Hepatocyte (in vitro differentiated cells): ENCODE data around the gene CDK5.

ENCODE experiments used
- EZH2 ChIP-seq: fragments of 200-600 bp; sonication (generic); IDR thresholded peaks from 2 replicates; pipeline ENCODE4 v1.6.1; 2016; ENCODE audit warnings: antibody characterized with exemption, mild to moderate bottlenecking, borderline replicate concordance
- TF ChIP-seq, protein P1 (sequence below): fragments of 200-600 bp; sonication (generic); IDR thresholded peaks from 2 replicates; pipeline ENCODE4 v1.5.1; 2016; ENCODE audit warnings: antibody characterized with exemption, mild to moderate bottlenecking; ENCODE audit not compliant: poor library complexity

GRCh38 chr7:151057506-151057988 is at the start of gene CDK5:
- TF ChIP-seq, protein P1, sequence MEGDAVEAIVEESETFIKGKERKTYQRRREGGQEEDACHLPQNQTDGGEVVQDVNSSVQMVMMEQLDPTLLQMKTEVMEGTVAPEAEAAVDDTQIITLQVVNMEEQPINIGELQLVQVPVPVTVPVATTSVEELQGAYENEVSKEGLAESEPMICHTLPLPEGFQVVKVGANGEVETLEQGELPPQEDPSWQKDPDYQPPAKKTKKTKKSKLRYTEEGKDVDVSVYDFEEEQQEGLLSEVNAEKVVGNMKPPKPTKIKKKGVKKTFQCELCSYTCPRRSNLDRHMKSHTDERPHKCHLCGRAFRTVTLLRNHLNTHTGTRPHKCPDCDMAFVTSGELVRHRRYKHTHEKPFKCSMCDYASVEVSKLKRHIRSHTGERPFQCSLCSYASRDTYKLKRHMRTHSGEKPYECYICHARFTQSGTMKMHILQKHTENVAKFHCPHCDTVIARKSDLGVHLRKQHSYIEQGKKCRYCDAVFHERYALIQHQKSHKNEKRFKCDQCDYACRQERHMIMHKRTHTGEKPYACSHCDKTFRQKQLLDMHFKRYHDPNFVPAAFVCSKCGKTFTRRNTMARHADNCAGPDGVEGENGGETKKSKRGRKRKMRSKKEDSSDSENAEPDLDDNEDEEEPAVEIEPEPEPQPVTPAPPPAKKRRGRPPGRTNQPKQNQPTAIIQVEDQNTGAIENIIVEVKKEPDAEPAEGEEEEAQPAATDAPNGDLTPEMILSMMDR = no peak
- no peak for TF ChIP-seq EZH2
